Spleen (tissue), 11 donors: ENCODE results near the gene CELF6. TPM values are rescaled to one million over a fixed set of nuclear protein-coding genes. Genes with fewer than 3 reads are reported as not detected.
A peak's percentile ranks its signal among the peaks of the same experiment; 100 is the strongest.

Experiments
- DNase-seq: peaks from one replicate; pipeline ENCODE4 v3.0.0-alpha.2; 2020
- H3K27ac ChIP-seq, 8 donors: fragments of 200-600 bp; sonication (generic) in 7 of 8; 1 replicate in 4 of 8; 2 replicates in 4 of 8; pipeline versions ENCODE4 v1.5.0 to v1.8.0; 2016 to 2021; ENCODE audit warnings: inconsistent platforms in 4 of 8, mild to moderate bottlenecking in 4 of 8, moderate library complexity in 1 of 8
- H3K27me3 ChIP-seq, 7 donors: fragments of 200-600 bp; sonication (generic) in 6 of 7; replicated peaks in 1 of 7; 1 replicate in 4 of 7; 2 replicates in 3 of 7; pipeline versions ENCODE4 v1.5.0 to v1.8.0; 2016 to 2021; ENCODE audit warnings: inconsistent platforms in 3 of 7, mild to moderate bottlenecking in 1 of 7
- H3K36me3 ChIP-seq, 6 donors: fragments of 200-600 bp; sonication (generic) in 5 of 6; 1 replicate in 4 of 6; 2 replicates in 2 of 6; pipeline versions ENCODE4 v1.5.0 to v1.8.0; 2016 to 2021; ENCODE audit warnings: inconsistent platforms in 2 of 6
- H3K4me1 ChIP-seq, 6 donors: fragments of 200-600 bp; sonication (generic) in 5 of 6; 1 replicate in 3 of 6; 2 replicates in 3 of 6; pipeline versions ENCODE4 v1.5.0 to v1.8.0; 2016 to 2021; ENCODE audit warnings: inconsistent platforms in 3 of 6
- H3K4me3 ChIP-seq, 8 donors: fragments of 200-600 bp; sonication (generic) in 7 of 8; 1 replicate in 4 of 8; 2 replicates in 4 of 8; pipeline versions ENCODE4 v1.5.0 to v1.8.0; 2016 to 2021; ENCODE audit warnings: inconsistent platforms in 4 of 8, mild to moderate bottlenecking in 4 of 8, moderate library complexity in 2 of 8
- H3K9me3 ChIP-seq, 8 donors: fragments of 200-600 bp; sonication (generic) in 7 of 8; 1 replicate in 4 of 8; 2 replicates in 4 of 8; pipeline versions ENCODE4 v1.5.0 to v1.8.0; 2016 to 2021; ENCODE audit warnings: inconsistent platforms in 4 of 8
- CTCF ChIP-seq, 11 experiments: fragments of 200-600 bp in 7 of 11; fragments of 450-650 bp in 4 of 11; sonication (generic) in 4 of 11; IDR thresholded peaks in 8 of 11; conservative IDR thresholded peaks in 3 of 11; 1 replicate in 7 of 11; 2 replicates in 4 of 11; pipeline versions ENCODE4 v1.4.0 to v1.8.0; 2016 to 2021; ENCODE audit warnings: antibody characterized with exemption in 11 of 11, inconsistent platforms in 4 of 11, mild to moderate bottlenecking in 1 of 11
- POLR2A ChIP-seq, 3 donors: fragments of 450-650 bp; IDR thresholded peaks; one replicate each; pipeline ENCODE4 v1.5.1; 2017; ENCODE audit warnings: antibody characterized with exemption in 3 of 3, mild to moderate bottlenecking in 1 of 3
- POLR2AphosphoS5 ChIP-seq, 3 donors: sonication (generic); formaldehyde crosslinking; IDR thresholded peaks; one replicate each; pipeline ENCODE4 v1.5.1; 2017; ENCODE audit warnings: antibody characterized with exemption in 3 of 3
- WGBS, 5 donors: extraction: QIAGEN DNeasy Blood & Tissue Kit in 3 of 5; methylation state at CpG; one replicate each; pipeline versions ENCODE4 v1.1.5 to v1.1.7; 2013 to 2018; 5-methylcytosine and 5-hydroxymethylcytosine counted together
- intact Hi-C: fragments of 100-400 bp; cut with DNase I; formaldehyde crosslinking; loops from one replicate; pipeline ENCODE4 v1.15.0; 2023; ENCODE audit warnings: low total_unique reads
- polyA plus RNA-seq, 3 donors: library from polyadenylated mRNA; stranded (reverse); fragments of 200-250 nt; gene quantifications; one replicate each; pipeline ENCODE4 v1.2.1, GENCODE V29; 2013
- total RNA-seq, 7 donors: library from RNA; depleted of rRNA in 3 of 7; stranded (reverse); fragments of >200 nt in 3 of 7; fragmentation: NEBNext Ultra II Directional in 4 of 7; extraction: Animal tissue kit (Norgen Biotek cat#: 25700) in 4 of 7; gene quantifications; one replicate each; pipeline versions ENCODE4 v1.1.0 to v1.2.1, GENCODE V29; 2016 to 2021
- donor health status: healthy with polysubstance abuse.
- donor health status: DM: no; HTN: no; CAD: no; lungs with moderate emphysema.
- donor health status: DM: no; HTN: no; CAD: no.
- donor health status: Bipolar disorder and iron deficiency.
- donor health status: healthy.
- donor health status: DM: no; HTN: no; CAD: no.
- donor health status: DM: yes; HTN: yes; CAD: no.

Gene CELF6
- total and polyA plus RNA-seq, 10 donors: 1.7 to 9.2 (median 3.8) TPM

DNA sequence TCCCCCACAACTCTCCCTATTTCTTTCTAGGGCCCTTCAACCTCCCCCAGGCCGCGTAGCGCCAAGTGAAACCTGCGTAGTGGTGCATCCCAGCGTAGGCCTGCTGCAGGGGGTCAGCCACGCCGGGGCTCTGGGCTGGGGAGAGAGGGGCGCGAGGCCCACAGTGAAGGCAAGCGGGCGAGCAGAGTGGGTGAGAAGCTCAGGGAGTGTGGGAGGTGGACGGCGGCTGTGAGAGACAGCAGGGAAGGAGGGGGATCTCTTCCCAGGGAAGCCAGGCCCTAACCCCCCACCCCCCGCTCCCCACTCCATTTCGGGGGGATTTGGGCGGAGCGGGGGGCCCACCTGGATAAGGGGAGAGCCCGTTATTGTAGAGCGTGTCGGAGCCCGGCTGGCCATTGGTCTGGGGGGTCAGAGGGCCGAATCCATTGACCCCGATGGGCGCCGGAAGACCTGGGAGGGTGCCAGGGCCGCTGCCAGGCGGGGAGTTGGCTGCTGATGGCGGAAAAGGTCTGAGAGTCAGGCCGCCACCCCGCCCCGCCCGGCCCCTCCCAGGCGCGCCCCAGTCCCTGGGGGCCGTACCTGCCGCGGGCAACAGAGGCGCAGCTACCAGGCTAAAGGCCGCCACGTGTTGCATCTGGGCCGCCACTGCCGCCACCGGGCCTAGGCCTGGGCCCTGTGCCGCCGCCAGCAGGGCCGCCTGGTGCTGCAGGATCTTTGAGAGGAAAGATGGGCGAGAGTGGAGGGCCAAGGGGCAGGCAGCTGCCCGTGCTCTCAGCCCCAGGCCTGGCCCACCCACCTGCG is 31.0 kb downstream of the CELF6 start:
- 93 to 96% (median 95%) methylated on average over 31 to 49 of the region's 49 CpGs for WGBS, 5 donors

GRCh38 chr15:72285927-72286516 is 33.9 kb downstream of the CELF6 start:
- intact Hi-C loops: no loop called here

More for the DNA sequence above, 31.0 kb downstream of the CELF6 start:
- Histone ChIP-seq H3K9me3 (no peaks in the 10 kb centered on the region), H3K36me3 (no peaks in the 10 kb centered on the region), H3K4me3 (no peak overlapping the region), H3K4me1 (no peaks in the 10 kb centered on the region), H3K27me3 (no peaks in the 10 kb centered on the region), H3K27ac (no peak overlapping the region)
- TF ChIP-seq POLR2AphosphoS5 (IDR thresholded peaks at IDR 0.05): no peak
- no peak for TF ChIP-seq CTCF (IDR thresholded peaks at IDR 0.05 in 8 of 11, conservative IDR thresholded peaks at IDR 0.05 in 3 of 11)
- no peak for TF ChIP-seq POLR2A (IDR thresholded peaks at IDR 0.05)
- intact Hi-C loops: no loop called here
- no peak for DNase-seq

DNA sequence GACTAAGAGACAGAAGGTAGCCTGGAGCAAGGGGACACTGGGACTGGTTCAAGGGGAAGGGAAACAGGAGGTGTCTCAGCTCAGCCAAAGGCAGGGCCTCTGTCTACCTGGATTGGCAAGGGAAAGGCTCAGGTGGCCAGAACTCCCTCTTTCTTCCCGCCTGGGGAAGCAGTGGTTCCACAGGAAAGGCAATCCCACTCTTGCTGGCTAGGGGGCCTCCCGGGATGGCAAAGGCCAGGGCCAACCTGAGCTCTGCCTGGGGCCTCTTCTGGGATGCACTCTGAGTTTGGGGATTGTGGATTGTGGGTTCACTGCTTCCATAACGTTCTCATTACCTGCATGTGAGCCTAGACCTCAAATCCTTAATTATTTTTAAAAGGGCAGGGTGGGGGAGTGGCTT is 34.6 kb downstream of the CELF6 start:
- DNase-seq: no peak
- Histone ChIP-seq H3K36me3 (no peaks in the 10 kb centered on the region), H3K27me3 (no peaks in the 10 kb centered on the region), H3K9me3 (no peaks in the 10 kb centered on the region), H3K4me3 (no peak overlapping the region), H3K4me1 (no peaks in the 10 kb centered on the region), H3K27ac (no peak overlapping the region)
- no peak for TF ChIP-seq POLR2A (IDR thresholded peaks at IDR 0.05)
- no peak for TF ChIP-seq CTCF (IDR thresholded peaks at IDR 0.05 in 8 of 11, conservative IDR thresholded peaks at IDR 0.05 in 3 of 11)
- no peak for TF ChIP-seq POLR2AphosphoS5 (IDR thresholded peaks at IDR 0.05)
- intact Hi-C loops: no loop called here
- 60 to 73% (median 69%) methylated on average over 3 of the region's 3 CpGs for WGBS, 5 donors

More at GRCh38 chr15:72285927-72286516, 33.9 kb downstream of the CELF6 start:
- Histone ChIP-seq H3K36me3 (no peaks in the 10 kb centered on the region), H3K27me3 (no peaks in the 10 kb centered on the region), H3K4me1 (no peaks in the 10 kb centered on the region), H3K4me3 (no peak overlapping the region), H3K9me3 (no peaks in the 10 kb centered on the region), H3K27ac (no peak overlapping the region)
- TF ChIP-seq CTCF (IDR thresholded peaks at IDR 0.05 in 8 of 11, conservative IDR thresholded peaks at IDR 0.05 in 3 of 11) (peak in 10 of 11 experiments; percentile 24 to 76 (median 58)), POLR2A (IDR thresholded peaks at IDR 0.05) (no peak), POLR2AphosphoS5 (IDR thresholded peaks at IDR 0.05) (no peak)
- DNase-seq: no peak
- WGBS, 5 donors: 58 to 66% (median 64%) methylated on average over 10 of the region's 10 CpGs

DNA sequence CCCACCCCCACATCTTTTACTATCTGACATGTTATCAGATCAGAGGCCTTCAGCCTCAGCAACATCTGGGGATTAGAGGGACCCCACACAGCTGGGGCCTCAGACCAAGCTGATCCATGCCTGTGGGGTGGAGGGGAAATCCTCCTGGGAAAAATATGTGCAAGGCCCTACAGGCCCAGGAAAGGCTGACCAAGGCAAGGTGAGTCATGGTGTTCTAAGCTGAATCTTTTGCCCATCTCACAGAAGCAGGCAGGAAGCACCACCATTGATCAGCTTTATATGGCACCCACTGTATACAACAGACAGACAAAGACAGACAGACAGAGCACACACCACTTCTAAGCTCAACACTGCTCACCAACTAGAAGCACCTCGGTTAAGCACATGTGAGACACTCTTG is 35.2 kb downstream of the CELF6 start:
- DNase-seq: no peak
- Histone ChIP-seq H3K36me3 (no peaks in the 10 kb centered on the region), H3K27ac (no peak overlapping the region), H3K4me3 (no peak overlapping the region), H3K27me3 (no peaks in the 10 kb centered on the region), H3K4me1 (no peaks in the 10 kb centered on the region), H3K9me3 (no peaks in the 10 kb centered on the region)
- TF ChIP-seq POLR2A (IDR thresholded peaks at IDR 0.05) (no peak), POLR2AphosphoS5 (IDR thresholded peaks at IDR 0.05) (no peak), CTCF (IDR thresholded peaks at IDR 0.05 in 8 of 11, conservative IDR thresholded peaks at IDR 0.05 in 3 of 11) (no peak)
- WGBS, 5 donors: 77 to 95% (median 88%) methylated on average over 1 of the region's 1 CpG
- intact Hi-C loops: no loop called here
